Left lobe of liver (tissue), 2 donors: ENCODE results near the gene AMOTL2. TPM values are rescaled to one million over a fixed set of nuclear protein-coding genes. Genes with fewer than 3 reads are reported as not detected.

Experiments used
- ATAC-seq: fragments of 200-7000 bp; cut with Tn5 transposase; one replicate; pipeline ENCODE4 v1.9.1; 2020; ENCODE audit warnings: mild to moderate bottlenecking, moderate library complexity
- DNase-seq: peaks from one replicate; pipeline ENCODE4 v3.0.0-alpha.2; 2020; ENCODE audit warnings: low spot score
- total RNA-seq: library from RNA; stranded (reverse); gene quantifications from one replicate; pipeline ENCODE4 v1.2.1, GENCODE V29; 2021
- donor health status: DM: no; HTN: no; CAD: no; lungs with moderate emphysema.
- donor health status: DM: no; HTN: yes; CAD: no.

Gene AMOTL2
- total RNA-seq, 1 donor from 2014 or later, result 26.8 TPM

DNA sequence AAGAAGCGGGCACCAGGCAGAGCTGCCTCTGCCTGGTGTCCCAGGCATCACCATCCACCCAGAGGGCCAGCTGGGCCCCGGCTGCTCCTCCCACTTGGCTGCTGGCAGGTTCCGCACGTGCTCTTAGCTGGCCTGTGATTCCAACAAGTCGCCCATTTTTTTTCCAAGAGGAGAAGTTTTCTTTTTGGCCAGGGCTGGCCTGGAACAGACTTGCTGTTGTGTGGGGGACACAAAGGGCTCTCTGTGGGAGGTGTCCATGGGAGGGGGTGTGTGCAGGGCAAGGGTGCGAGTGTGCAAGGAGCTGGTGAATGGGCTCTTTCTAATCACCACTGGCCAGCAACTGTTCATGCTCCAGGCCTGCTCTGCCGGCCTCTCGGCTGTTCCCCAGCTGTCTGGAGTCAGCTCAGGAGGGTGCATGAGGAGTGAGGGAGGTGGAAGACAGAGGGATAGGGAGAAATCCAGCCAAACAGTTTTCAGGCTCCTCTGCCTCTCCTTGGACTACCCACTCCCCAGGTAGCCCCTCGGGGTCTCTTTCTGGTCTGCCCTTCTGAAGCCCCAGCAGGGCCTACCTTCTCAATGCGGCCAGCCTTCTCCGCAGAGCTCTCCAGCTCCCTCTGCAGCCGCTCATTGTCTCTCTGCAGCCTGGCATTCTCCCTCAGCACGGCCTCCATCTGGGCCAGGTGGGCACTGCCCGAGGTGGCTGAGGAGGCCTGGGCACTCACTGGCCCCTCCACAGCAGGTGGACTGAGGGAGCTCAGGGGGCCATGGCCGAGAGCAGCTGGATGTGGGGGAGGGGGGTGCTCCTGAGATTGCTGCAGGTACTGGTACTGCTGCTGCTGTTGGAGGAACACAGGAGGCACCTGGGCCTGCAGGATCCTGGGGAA lies 7.1 kb downstream of the AMOTL2 start:
- ATAC-seq (peak; percentile 40), DNase-seq (peak; percentile 49)

DNA sequence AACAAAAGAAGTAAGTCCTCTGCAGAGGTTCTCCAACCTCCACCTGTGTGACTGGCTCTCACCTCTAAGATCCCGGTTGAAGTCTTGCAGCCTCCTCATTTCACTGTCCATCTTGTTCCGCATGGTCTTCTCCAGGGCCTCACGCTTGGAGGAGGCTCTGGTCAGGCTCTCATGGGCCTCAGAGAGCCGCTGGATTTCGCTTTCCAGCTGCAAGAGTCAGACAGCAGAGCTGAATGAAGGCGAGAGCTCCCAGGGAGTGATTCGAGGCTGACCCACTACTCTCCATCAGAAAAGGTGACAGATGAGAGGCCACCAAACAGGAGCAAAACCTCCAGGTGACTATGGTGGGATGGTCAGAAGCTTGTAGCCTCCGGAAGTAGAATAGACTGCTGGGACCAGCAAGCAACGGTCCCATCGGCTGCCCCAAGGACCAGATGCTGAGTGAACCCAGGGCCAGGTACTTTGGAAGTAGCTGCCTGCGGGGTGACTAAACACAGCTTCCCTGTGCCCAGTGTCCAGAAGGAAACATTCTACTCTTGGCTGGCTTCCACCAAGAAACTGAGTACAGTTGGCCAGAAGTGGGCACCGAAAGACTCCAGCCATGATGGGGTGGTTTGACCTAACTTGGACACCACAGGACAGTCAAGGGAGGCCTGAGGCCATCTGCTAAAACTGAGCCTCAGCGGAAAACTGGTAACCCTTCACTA lies 7.9 kb downstream of the AMOTL2 start:
- DNase-seq, result peak; percentile 42
- ATAC-seq, result no peak

DNA sequence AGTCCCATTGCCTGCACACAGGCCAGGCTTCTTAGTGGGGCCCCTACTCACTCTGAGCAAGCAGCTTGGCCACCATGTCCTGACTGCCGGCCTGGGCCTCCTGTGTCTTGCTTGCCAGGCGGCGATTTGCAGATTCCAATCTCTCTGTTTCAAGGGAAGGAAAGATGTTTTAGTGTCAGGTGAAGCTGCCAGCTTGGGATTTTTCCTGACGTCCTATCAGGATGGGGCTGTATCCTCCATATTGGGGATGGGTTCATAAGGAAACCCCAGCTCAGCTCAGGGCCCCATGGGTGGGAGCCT lies 8.5 kb downstream of the AMOTL2 start:
- DNase-seq (no peak), ATAC-seq (no peak)

DNA sequence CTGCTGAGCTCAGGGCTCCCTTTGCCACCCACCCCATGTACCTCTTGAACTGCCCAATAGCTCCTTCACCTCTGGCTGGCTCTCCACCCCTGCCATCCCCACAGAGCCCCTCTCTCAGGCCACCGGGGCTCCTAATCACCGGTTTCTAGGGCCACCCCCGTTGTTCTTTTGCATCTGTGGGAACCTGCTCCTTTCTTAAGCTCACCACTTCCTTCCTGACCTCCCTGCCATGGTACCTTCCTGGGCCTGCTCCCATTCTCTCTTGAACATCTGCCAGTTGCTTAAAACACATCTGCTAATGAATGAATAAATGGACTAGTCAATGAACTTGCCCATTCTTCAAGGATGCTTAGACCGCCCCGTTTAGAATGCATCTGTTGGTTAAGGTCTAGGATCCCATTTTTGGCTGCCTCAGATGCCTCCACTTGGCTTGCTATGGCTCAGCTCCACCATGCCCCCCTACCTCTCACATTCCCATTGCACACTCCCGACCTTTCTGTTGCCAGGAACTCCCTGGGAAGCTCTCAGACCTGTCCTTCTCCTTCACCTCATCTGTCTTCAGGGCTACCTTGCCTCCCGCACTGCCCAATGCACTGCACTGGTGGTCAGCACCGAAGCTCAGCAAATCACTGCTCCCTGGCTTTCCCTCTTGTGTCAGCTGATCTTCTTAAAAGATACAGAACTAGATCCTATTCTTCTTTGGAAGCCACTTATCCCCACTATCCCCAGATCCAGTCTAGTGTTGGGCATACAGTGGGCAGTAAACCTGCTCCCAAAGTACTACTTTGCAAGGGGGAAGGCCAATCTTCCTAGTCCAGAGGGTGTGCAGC lies 9.1 kb downstream of the AMOTL2 start:
- no peak for DNase-seq
- no peak for ATAC-seq

DNA sequence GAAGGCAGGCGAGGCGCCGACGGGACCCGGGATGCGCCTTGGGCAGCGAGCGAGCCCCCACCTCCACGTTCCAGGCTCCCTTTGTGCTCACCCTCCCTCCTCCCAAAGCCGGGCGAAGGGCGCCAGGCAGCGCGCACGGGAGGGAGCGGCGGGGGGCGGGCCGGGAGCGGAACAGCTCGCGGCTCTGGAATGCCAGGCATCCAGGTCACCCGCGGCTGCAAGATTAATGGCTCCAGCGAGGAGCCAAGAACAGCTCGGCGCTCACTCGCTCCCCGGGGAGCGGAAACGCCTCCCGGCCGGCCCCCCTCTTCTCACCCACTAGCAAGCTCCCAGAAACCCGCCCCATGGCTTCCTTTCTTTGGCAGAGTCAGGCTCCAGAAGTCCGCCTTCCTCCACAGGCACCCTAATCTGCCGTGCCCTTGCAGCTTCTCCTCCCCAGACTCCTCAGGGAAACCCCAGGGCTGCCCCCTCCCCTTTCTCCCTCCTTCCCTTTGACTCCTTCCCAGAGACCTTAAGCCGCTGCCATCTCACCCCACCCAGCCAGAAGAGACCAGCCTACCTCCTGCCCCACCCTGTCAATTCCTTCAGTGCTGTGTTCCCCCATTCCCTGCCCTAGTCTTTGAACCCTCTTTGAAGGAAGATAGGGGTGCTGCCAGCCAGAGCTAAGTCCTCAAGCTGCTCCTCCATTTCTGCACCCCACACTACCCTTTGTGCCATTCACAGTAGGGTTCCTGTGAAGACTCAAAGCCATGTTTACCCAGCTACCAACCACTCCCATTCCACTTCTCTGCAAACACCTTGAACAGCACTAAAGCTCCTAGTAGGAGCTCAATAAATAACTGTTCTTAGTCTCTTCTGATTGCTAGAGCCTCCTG lies 9.9 kb downstream of the AMOTL2 start:
- DNase-seq, result peak; percentile 81
- peak; percentile 75 for ATAC-seq

DNA sequence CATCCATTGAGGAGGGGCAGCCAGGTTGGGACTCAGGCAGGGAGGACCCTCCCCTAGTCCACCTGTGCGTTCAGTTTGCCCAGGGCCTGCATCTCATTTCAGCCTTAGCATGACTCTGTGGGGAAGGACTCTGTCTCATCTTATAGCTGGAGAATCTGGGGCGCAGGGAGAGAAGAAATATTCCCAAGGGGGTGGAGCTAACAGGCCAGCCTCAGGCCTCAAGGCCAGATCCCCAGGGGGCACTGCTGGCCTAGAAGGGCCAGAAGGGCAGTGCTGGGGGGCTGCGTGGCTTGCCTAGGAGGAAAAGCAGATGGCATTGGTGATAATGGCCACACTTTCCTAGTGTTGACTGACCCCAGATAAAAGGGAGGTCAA lies 10.9 kb downstream of the AMOTL2 start:
- no peak for DNase-seq
- ATAC-seq, result no peak

DNA sequence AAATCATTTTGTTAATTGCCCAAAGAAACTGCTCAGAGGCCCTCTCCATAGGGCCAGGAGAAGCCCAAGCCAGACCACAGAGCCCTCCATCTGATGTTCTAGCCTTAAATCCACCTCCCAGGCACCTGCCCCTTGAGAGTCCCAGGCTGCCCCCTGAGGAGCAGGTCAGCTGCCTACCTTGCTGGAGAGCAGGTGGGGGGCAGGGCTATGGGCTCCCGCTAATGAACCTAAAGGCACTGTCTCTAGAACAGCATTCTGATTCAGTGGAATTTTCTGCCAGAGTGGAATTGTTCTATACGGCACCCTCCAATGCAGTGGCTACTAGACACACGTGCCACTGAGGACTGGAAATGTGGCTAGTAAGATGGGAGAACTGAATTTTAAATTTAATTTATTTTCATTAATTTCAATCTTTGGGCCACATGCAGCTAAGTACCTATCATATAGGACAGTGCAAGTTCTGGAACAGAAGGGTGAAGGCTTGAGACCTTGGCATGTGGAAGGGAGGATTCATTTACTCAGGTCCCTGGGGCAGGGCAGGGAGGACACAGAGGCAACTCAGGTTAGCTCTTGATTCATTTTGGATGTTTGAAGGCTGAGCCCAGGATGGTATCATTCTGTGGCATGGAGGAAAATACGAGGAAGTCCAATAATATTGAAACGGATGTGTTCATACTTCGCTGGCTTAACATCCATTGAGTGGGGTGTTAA lies 11.4 kb downstream of the AMOTL2 start:
- DNase-seq (no peak), ATAC-seq (no peak)

DNA sequence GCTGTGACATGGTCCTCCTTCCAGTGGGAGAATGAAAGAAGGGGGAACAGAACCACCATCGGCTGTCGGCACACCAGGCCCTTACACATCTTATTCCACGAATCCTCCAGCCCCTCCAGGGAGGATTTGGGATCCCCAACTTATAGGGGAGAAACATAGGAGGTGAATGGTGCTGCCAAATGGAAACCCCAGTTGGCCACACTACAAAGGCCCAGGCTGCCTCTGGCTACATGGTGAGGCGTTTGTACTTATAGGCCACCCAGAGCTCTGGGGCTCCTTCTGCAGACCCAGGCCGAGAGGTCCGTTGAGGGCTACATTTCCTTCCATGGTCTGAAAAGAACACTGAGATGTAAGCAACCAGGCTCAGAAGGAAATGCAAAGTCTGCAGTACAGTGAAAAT lies 12.0 kb downstream of the AMOTL2 start:
- ATAC-seq (no peak), DNase-seq (no peak)

DNA sequence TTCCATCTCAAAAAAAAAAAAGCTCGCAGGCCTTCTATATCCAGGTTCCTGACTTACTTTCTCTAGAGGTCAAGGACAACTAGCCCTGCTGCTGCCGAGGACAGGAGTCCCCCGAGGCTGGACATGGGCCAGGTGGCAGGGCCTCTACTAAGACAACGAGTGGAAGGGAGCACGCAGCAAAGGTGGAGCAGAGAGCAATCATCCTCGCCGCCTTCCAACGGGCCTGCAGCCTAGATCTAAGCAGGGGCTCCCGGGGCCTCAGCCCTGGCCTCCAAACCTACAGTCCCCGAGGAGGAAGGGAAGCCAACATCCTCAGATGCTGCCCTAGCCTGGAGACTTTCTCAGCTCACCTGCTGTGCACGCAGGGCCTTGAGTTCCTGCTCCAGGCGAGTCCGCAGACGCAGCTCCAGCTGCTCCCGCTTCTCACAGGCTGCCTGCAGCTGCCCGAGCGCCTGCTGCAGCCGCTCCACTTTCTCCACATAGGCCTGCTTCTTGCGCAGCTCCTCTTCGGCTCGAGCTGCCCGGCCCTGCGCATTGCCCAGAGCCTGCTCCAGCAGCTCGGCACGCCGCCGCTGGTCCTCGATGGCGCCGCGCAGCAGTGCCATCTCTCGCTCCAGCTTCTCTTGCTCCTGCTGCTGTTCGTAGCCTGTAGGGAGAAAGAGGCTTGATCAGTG lies 12.9 kb downstream of the AMOTL2 start:
- ATAC-seq (no peak), DNase-seq (no peak)

DNA sequence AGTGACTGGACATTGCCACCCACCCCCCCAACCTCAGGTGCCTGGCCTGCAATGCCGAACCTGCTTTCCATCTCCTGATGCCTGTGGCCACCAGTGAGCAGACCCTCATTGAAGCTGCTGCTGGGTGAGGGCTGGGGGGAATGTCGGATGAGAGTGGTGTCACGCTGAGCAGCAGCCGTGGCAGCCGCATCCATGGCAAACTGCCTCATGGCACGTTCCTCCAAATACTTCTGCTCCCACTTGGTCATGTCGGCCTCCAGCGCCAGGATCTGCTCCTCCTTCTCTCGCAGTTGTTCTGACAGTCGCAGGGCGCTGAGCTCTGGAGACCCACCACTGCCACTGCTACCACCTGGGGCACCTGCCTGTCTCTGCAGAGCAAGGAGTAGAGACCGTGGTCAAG lies 14.2 kb downstream of the AMOTL2 start:
- DNase-seq (no peak), ATAC-seq (no peak)

DNA sequence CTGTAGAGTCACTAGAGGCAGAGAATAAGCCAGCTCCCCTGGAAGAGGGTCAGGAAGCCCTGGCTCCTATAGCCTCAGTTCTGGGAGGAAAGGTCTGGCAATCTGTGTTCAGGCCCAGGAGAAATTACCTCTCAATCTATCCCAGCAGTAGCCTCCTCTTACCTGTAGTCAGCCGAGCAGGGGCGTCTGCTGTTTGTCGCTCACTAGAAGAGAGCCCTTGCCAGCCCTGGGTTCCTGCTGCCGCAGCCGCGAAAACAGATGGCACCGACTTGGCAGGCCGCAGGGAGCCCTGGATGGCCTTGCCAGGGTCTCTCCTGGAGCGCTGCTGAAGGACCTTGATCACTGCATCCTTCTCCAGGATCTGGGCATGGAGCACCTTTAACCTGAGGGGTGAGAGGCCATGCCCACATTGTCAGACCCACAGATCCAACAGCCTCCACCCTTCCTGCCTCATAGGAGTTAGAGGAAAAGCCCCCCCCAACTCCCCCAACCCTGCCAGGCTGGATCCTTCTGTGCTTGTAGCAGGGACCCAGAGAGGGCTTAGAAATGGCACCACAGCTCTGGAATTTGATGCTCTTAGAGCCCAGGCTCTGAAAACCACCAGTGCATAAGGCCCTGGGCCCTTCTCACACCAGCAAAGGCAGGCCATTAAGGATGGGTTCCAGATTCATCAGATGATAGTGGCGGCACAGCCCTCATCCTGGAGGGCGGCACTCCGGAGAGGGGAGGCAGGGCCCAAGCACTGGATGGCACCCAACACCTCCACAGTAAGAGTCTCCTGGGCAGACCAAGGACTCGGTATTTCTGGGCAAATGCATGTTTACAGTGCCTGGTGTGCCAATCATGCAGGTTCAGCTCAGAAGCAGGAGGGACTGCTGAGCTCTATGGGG lies 14.9 kb downstream of the AMOTL2 start:
- no peak for DNase-seq

DNA sequence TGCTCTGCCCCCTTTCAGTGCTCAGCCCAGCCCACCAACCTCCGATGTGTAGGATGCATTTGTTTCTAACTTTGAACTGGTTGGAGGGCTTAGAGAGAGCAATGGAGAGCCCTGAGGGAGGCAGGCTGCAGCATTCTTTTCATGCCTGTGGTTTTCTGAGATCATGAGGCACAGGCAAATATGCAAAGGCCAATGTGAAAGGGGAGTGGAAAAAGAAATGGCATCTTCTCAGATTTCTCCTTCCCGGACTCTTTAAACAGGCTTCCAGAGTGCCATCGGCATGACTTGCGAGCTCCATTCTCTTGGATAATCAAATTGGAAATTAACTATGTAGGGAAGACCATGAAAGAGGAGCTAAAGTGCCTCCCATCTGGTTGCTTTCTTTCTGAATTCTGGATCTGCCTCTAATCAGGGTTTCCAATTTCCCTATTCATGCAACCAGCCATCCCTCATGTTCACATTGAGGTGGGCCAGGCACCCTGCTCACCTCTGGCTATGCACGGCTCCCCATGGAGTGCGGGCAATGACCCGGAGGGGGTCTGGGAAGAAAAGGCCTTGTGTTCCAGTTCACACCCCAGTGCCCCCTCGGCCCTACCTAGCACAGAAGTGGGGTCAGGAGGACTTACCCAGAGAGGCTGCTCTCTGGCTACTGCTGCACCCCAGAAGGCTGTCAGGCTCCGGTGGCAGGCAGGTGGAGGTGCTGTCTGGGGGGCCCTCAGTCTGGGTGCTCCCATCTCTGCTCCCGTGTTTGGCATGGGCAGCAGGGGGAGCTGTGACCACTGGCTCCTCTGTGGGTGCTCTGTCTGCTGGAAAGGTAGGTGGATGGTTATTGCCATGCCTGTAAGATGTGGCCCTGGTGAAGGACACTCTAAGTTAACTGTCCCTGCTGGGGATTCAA lies 16.1 kb downstream of the AMOTL2 start:
- no peak for ATAC-seq

More for the DNA sequence above, 14.9 kb downstream of the AMOTL2 start:
- ATAC-seq, result no peak

DNA sequence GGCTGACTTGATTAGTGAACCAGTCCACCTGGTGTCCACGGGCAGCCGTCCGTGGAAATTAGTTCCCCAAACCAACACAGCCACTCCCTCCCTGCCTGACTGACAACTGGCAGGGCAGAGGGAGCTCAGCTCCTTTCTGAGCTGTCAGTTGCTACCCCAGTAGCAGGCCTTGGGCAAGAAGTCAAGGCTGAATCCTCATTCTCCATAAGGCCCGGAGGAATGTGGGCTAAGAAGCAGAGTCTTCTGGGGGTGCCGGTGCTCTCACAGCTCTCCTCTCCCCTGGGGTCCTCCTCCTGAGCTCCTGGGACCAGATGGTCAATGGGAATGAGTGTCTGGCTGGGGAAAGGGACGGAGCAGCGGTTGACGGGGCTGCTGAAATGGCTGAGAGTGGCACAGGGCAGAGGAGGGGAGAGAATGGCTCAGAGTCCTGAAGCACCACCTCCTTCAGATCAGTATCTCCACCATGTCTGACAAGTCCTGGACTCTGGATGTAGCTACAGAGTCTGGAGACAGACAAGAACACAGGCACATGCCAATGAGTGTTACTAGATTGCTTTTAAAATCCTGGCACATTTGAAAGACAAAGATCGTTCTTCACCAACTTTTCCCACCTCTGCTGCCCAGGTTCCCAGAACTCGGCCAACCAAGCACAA lies 16.9 kb downstream of the AMOTL2 start:
- no peak for DNase-seq

More for the DNA sequence above, 16.1 kb downstream of the AMOTL2 start:
- DNase-seq, result no peak

DNA sequence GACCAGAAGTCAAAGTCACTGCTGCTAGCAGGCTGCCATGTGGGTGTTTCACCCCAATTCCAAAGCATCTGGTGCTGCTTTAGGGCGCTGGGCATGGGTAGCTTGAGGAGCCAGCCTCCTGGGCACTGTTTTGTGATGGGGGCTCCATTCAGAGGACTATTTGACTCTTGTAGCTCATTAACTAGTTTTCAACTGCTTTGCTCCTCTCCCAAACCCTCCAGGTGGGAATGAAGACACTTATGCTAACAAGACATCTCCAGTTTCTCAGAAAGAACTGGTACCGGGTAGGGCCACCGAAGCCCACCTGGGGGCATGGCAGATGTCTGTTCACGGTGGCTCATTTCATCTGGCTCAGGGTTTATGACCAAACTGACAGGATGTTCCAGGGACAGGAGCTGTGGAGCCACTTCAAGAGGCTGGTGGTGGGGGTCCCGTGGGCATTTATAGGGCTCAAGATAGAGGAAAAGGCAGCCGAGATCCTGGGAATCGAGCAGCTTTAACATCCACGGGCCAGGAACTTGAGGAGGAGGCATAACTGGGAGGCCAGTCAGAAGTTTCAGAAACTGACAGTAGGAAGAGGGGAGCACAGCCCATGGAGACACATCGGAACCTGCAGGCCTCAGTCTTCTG lies 17.7 kb downstream of the AMOTL2 start:
- no peak for ATAC-seq
- DNase-seq, result no peak

More for the DNA sequence above, 16.9 kb downstream of the AMOTL2 start:
- ATAC-seq, result no peak

DNA sequence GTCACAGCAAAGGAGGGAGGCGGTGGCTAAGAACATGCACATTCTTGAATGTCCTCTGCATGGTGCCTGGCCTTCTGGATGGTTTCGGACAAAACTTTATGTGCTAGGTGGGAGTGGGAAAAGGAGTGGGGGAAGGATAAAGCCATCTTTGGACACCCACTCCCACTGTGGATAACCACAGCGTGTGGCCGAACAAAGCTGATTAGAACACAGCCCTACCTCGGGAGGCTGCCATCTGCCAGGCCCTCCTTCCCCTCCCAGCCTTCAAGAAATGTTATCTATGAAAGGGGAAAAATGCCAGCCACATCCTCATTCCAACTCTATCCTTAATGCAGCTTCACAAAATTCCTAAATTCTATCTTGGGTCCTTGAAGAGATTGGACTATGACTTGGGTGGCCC lies 18.8 kb downstream of the AMOTL2 start:
- no peak for ATAC-seq

DNA sequence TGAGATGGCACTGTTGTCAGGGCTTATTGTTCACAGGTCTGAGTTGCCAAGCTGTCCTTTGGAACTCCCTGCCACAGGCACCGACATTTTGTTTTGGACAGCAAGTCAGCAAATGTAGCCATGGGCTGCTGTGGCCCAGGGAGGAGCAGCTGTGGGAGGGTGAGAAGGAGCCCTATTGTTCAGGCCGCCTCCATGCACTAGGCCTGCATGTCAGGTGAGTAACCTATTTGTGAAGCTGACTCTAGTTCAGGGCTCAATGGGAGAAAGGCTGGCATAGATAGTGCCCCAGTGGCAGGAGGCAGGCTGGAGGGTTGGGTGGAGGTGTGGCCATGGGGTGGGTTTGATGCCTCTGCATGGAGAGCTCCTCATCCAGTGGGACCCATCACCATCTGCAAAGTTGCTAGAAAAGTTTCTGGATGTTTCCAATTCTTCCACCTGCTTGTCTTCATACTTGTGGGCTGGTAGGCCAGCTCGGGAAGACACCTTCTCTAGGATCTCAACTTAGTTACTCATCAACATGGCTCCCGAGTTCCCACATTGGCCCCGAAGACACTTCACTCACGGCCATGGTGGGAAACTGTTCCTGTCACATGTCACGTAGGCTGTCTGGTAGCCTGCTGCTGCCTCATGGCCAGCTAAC lies 19.5 kb downstream of the AMOTL2 start:
- ATAC-seq (no peak), DNase-seq (no peak)

More for the DNA sequence above, 18.8 kb downstream of the AMOTL2 start:
- DNase-seq, result no peak
